Tibial artery (tissue), 4 donors: ENCODE results near the gene MIEF1.

Source experiments
- DNase-seq, 2 donors: peaks; one replicate each; pipeline ENCODE4 v3.0.0-alpha.2; 2019
- H3K27ac ChIP-seq, 2 donors: fragments of 200-600 bp; sonication (generic) in 1 of 2; 1 replicate in 1 of 2; 2 replicates in 1 of 2; pipeline ENCODE4 v1.5.1; 2018 to 2019; ENCODE audit warnings: mild to moderate bottlenecking in 1 of 2
- H3K27me3 ChIP-seq, 2 donors: fragments of 200-600 bp; sonication (generic) in 1 of 2; one replicate each; pipeline versions ENCODE4 v1.5.1 to v1.6.0; 2016 to 2019
- H3K36me3 ChIP-seq, 3 donors: fragments of 200-600 bp; sonication (generic) in 2 of 3; one replicate each; pipeline ENCODE4 v1.5.1; 2016 to 2019; ENCODE audit warnings: mild to moderate bottlenecking in 2 of 3
- H3K4me1 ChIP-seq, 4 donors: fragments of 200-600 bp; sonication (generic) in 2 of 4; 1 replicate in 3 of 4; 2 replicates in 1 of 4; pipeline ENCODE4 v1.5.1; 2016 to 2019
- H3K4me3 ChIP-seq, 2 donors: fragments of 200-600 bp; sonication (generic) in 1 of 2; 1 replicate in 1 of 2; 2 replicates in 1 of 2; pipeline ENCODE4 v1.5.1; 2018 to 2019; ENCODE audit warnings: mild to moderate bottlenecking in 2 of 2
- H3K9me3 ChIP-seq, 3 donors: fragments of 200-600 bp; sonication (generic) in 1 of 3; one replicate each; pipeline ENCODE4 v1.5.1; 2016 to 2019
- CTCF ChIP-seq, 2 experiments: fragments of 200-600 bp in 1 of 2; fragments of 450-650 bp in 1 of 2; IDR thresholded peaks; one replicate each; pipeline ENCODE4 v1.5.1; 2017 to 2019; ENCODE audit warnings: antibody characterized with exemption in 2 of 2, mild to moderate bottlenecking in 1 of 2, moderate library complexity in 1 of 2
- intact Hi-C: fragments of 100-400 bp; cut with DNase I; formaldehyde crosslinking; loops from one replicate; pipeline ENCODE4 v1.15.0; 2023; ENCODE audit warnings: low total_unique reads

The MIEF1 gene

GRCh38 chr22:39492186-39492585 is 9.9 kb upstream of the MIEF1 start:
- intact Hi-C loops: loop anchor here (5.0 kb wide), 1 partner anchor 35 kb away; no protein-coding TSS in a partner anchor
- no peak for DNase-seq
- Histone ChIP-seq H3K4me1 (no peaks in the 10 kb centered on the region), H3K27ac (no peak overlapping the region), H3K9me3 (no peaks in the 10 kb centered on the region), H3K4me3 (no peak overlapping the region), H3K27me3 (peaks cover 0 to 20% of the 10 kb centered on the region in 2 donors), H3K36me3 (no peaks in the 10 kb centered on the region)
- TF ChIP-seq CTCF (IDR thresholded peaks at IDR 0.05): no peak

GRCh38 chr22:39493759-39494158 is 8.3 kb upstream of the MIEF1 start:
- H3K27ac ChIP-seq: no peak overlapping the region
- intact Hi-C loops: loop anchor here (5.0 kb wide), 1 partner anchor 34 kb away; no protein-coding TSS in a partner anchor

GRCh38 chr22:39494471-39495120 is 7.5 kb upstream of the MIEF1 start:
- Histone ChIP-seq H3K9me3 (no peaks in the 10 kb centered on the region), H3K4me3 (no peak overlapping the region), H3K4me1 (no peaks in the 10 kb centered on the region), H3K27ac (no peak overlapping the region), H3K36me3 (no peaks in the 10 kb centered on the region), H3K27me3 (peaks cover 0 to 14% of the 10 kb centered on the region in 2 donors)
- no peak for DNase-seq
- TF ChIP-seq CTCF (IDR thresholded peaks at IDR 0.05): no peak
- intact Hi-C loops: loop anchor here (5.0 kb wide), 1 partner anchor 33 kb away; no protein-coding TSS in a partner anchor

More at GRCh38 chr22:39493759-39494158, 8.3 kb upstream of the MIEF1 start:
- no peak overlapping the region for H3K4me3 ChIP-seq
- DNase-seq: no peak
- no peaks in the 10 kb centered on the region for H3K9me3 ChIP-seq
- no peaks in the 10 kb centered on the region for H3K4me1 ChIP-seq
- no peak for TF ChIP-seq CTCF (IDR thresholded peaks at IDR 0.05)
- no peaks in the 10 kb centered on the region for H3K36me3 ChIP-seq
- H3K27me3 ChIP-seq: peaks cover 0 to 15% of the 10 kb centered on the region in 2 donors

- Histone ChIP-seq H3K27ac (no peak overlapping the region), H3K4me1 (peaks cover 0 to 7% (median 5%) of the 10 kb centered on the region in 4 donors), H3K27me3 (peaks cover 0 to 7% of the 10 kb centered on the region in 2 donors), H3K9me3 (no peaks in the 10 kb centered on the region), H3K4me3 (no peak overlapping the region), H3K36me3 (no peaks in the 10 kb centered on the region)
- peak; percentile 72 to 83 for DNase-seq
- peak; percentile 69 to 77 for TF ChIP-seq CTCF (IDR thresholded peaks at IDR 0.05)
- intact Hi-C loops: no loop called here
These were observed 5.8 kb upstream of the MIEF1 start for GRCh38 chr22:39496131-39496838.

- DNase-seq: no peak
- intact Hi-C loops: no loop called here
- Histone ChIP-seq H3K36me3 (no peaks in the 10 kb centered on the region), H3K4me3 (no peak overlapping the region), H3K4me1 (peaks cover 0 to 13% (median 10%) of the 10 kb centered on the region in 4 donors), H3K27me3 (peaks cover 0 to 1% of the 10 kb centered on the region in 2 donors), H3K27ac (no peak overlapping the region), H3K9me3 (no peaks in the 10 kb centered on the region)
- no peak for TF ChIP-seq CTCF (IDR thresholded peaks at IDR 0.05)
These were observed 4.7 kb upstream of the MIEF1 start for GRCh38 chr22:39497429-39497828.
